Natural killer cell (primary cell): ENCODE measurements around the gene CD47. TPM values are rescaled to one million over a fixed set of nuclear protein-coding genes. Genes with fewer than 3 reads are reported as not detected.

Experiments used
- ATAC-seq, 3 donors: fragments of 150-1000 bp in 2 of 3; fragments of 200-7000 bp in 1 of 3; cut with Tn5 transposase; 1 replicate in 1 of 3; 2 replicates in 2 of 3; pipeline ENCODE4 v1.10.0; 2021; ENCODE audit warnings: mild to moderate bottlenecking in 2 of 3, moderate library complexity in 2 of 3
- DNase-seq, 2 donors: peaks; one replicate each; pipeline versions ENCODE4 v3.0.0 to v3.0.0-alpha.2; 2013 to 2021; ENCODE audit warnings: mixed read lengths in 1 of 2
- H3K27ac ChIP-seq: one replicate; pipeline ENCODE4 v1.5.1; 2013; ENCODE audit warnings: mild to moderate bottlenecking, low read length
- H3K27me3 ChIP-seq: one replicate; pipeline ENCODE4 v1.6.1; 2013; ENCODE audit warnings: low read length; ENCODE audit not compliant: control insufficient read depth, insufficient read depth
- H3K36me3 ChIP-seq: one replicate; pipeline ENCODE4 v1.6.1; 2013; ENCODE audit warnings: low read length; ENCODE audit not compliant: control insufficient read depth, insufficient read depth
- H3K4me1 ChIP-seq: one replicate; pipeline ENCODE4 v1.6.1; 2013; ENCODE audit warnings: low read length; ENCODE audit not compliant: control insufficient read depth, insufficient read depth
- H3K4me3 ChIP-seq: one replicate; pipeline ENCODE4 v1.5.1; 2013; ENCODE audit warnings: low read length
- H3K9me3 ChIP-seq: one replicate; pipeline ENCODE4 v1.6.1; 2013; ENCODE audit warnings: low read length; ENCODE audit not compliant: control insufficient read depth, insufficient read depth
- H3K27ac Mint-ChIP-seq, 2 donors: one replicate each; pipeline ENCODE4 v1.8.0; 2022; ENCODE audit warnings: mild to moderate bottlenecking in 2 of 2, mixed read lengths in 2 of 2, moderate library complexity in 1 of 2
- H3K27me3 Mint-ChIP-seq, 2 donors: one replicate each; pipeline ENCODE4 v1.8.0; 2022; ENCODE audit warnings: low read depth in 2 of 2, mixed read lengths in 2 of 2
- H3K36me3 Mint-ChIP-seq: one replicate; pipeline ENCODE4 v1.8.0; 2022; ENCODE audit warnings: mixed read lengths
- H3K4me1 Mint-ChIP-seq, 2 donors: one replicate each; pipeline ENCODE4 v1.8.0; 2022; ENCODE audit warnings: mixed read lengths in 2 of 2
- H3K4me3 Mint-ChIP-seq: one replicate; pipeline ENCODE4 v1.8.0; 2022; ENCODE audit warnings: mild to moderate bottlenecking, moderate library complexity, mixed read lengths
- H3K9me3 Mint-ChIP-seq, 2 donors: one replicate each; pipeline ENCODE4 v1.8.0; 2022; ENCODE audit warnings: mixed read lengths in 2 of 2
- CTCF ChIP-seq: fragments of 200-600 bp; IDR thresholded peaks from one replicate; pipeline ENCODE4 v1.8.0; 2022; ENCODE audit warnings: antibody characterized with exemption
- WGBS: methylation state at CpG from one replicate; pipeline ENCODE4 v1.1.7; 2013; ENCODE audit warnings: missing lambda C conversion rate; ENCODE audit not compliant: insufficient coverage; 5-methylcytosine and 5-hydroxymethylcytosine counted together
- intact Hi-C: fragments of 100-400 bp; cut with micrococcal nuclease; formaldehyde crosslinking; loops from one replicate; pipeline ENCODE4 v1.14.2; 2022
- total RNA-seq, 4 donors: library from RNA; stranded (reverse); fragments of 120-200 nt in 1 of 4; gene quantifications; one replicate each; pipeline versions ENCODE4 v1.2.3 to v1.2.4, GENCODE V29; 2013 to 2022

The CD47 gene
- total RNA-seq, 3 donors from 2014 or later (not counting 1 experiment from before 2014, with no cell fraction given): 226 to 236 (median 233) TPM

DNA sequence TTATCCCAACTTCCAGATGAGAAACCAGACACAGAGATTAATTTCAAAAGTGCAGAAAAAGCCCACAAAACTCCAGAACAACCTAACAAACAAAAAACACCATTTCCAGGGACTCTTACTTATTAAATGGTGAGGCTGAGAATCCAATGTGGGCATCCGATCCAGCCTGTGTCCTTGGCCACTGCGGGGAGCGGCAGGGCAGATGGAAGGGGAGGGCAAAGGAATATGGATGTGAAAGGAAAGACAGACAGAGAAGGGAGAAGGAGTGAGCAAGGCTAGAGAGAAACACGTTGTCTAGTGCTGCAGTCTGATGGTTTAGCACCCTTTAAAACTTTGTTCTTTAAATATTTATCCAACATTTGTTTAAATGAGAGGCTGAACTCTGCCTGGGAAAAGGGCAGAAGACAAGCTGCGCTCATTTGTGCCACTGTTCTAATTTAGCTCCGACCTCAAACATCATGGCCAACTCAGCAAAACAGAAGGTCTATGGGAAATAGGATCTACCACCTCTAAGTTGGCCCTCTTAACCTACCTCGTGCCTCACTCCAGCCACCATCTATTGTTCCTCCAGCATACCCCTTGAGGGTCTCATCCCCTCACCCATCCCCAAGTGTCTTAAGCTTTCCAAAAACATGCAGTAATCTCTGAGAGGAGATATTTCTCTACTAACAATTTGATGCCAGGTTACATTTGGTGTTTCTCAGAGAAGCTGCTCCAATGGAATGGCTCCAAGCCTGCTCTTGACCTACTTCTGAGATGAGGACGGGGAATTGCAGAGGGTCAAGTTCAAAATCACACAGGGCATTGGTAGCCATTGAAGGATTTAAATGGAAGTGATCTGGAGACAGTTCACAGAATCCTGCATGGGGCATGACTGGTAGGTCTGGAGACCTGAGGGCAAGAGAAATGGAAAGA, 77.4 kb downstream of the CD47 start:
- no peaks in the 10 kb centered on the region for H3K9me3 Mint-ChIP-seq
- no peak overlapping the region for H3K27ac Mint-ChIP-seq
- peaks cover 6 to 15% of the 10 kb centered on the region in 2 donors for H3K4me1 Mint-ChIP-seq
- H3K27me3 ChIP-seq: no peaks in the 10 kb centered on the region
- no peak overlapping the region for H3K4me3 ChIP-seq
- WGBS: 97% methylated on average over 8 of the region's 8 CpGs
- DNase-seq (no peak), ATAC-seq (no peak)
- no peak overlapping the region for H3K4me3 Mint-ChIP-seq
- no peaks in the 10 kb centered on the region for H3K36me3 ChIP-seq
- intact Hi-C loops: no loop called here
- no peaks in the 10 kb centered on the region for H3K9me3 ChIP-seq
- no peak for TF ChIP-seq CTCF
- peaks cover 5% of the 10 kb centered on the region for H3K4me1 ChIP-seq
- H3K27me3 Mint-ChIP-seq: peaks cover 4 to 15% of the 10 kb centered on the region in 2 donors
- H3K27ac ChIP-seq: no peak overlapping the region
- H3K36me3 Mint-ChIP-seq: no peaks in the 10 kb centered on the region

DNA sequence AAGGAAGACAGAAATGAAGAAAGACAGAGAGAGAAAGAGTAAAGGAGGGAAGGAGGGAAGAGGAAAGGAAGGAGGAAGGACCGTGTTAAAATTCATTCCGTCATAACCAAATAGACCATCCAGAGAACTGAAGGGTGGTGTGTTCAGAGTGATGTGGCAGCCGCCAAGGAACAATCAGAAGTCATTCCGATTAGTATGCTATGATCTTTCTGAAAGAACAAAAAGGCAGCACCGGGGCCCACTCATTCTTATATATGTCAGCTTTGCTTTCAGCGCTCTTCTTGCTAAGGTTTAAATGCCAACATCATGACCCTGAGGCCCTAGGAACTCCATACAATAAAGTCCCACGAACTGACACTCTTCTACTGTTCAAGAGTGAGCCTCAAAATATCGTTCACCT, 78.5 kb downstream of the CD47 start:
- no peak overlapping the region for H3K27ac Mint-ChIP-seq
- peaks cover 5% of the 10 kb centered on the region for H3K4me1 ChIP-seq

DNA sequence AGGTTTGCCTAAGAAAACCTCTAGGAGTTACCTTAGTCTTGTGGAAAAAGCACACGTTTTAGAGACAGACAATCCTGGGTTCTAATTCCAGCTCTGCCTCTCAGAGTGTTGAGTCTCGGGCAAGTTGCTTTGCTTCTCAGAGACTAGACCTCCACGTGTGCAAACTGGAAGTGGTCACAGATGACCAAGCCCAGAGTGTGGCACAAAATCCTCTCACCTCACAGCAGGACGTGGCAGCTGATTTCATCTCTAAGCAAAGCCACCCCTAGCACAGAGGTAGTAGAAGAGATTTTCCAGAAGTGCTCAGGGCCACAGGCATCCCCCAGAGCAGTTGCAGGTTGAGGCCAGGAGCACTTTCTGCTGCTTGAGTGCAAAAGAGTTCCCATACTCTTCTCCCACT, 79.2 kb downstream of the CD47 start:
- TF ChIP-seq CTCF: no peak
- WGBS: 32% methylated on average over 4 of the region's 4 CpGs
- H3K27me3 Mint-ChIP-seq: peaks cover 0 to 8% of the 10 kb centered on the region in 2 donors
- ATAC-seq: peak in 1 of 3 donors; percentile 58
- Histone ChIP-seq H3K9me3 (no peaks in the 10 kb centered on the region), H3K36me3 (no peaks in the 10 kb centered on the region), H3K27ac (no peak overlapping the region), H3K4me1 (peaks cover 5% of the 10 kb centered on the region), H3K4me3 (no peak overlapping the region), H3K27me3 (no peaks in the 10 kb centered on the region)
- peaks cover 6 to 9% of the 10 kb centered on the region in 2 donors for H3K4me1 Mint-ChIP-seq
- DNase-seq: no peak
- no peaks in the 10 kb centered on the region for H3K36me3 Mint-ChIP-seq
- H3K9me3 Mint-ChIP-seq: no peaks in the 10 kb centered on the region
- H3K4me3 Mint-ChIP-seq: no peak overlapping the region
- no peak overlapping the region for H3K27ac Mint-ChIP-seq
- intact Hi-C loops: no loop called here

More for the DNA sequence above, 78.5 kb downstream of the CD47 start:
- Histone ChIP-seq H3K4me3 (no peak overlapping the region), H3K9me3 (no peaks in the 10 kb centered on the region), H3K36me3 (no peaks in the 10 kb centered on the region), H3K27ac (no peak overlapping the region), H3K27me3 (no peaks in the 10 kb centered on the region)
- no peak for TF ChIP-seq CTCF
- intact Hi-C loops: no loop called here
- WGBS: 95% methylated on average over 8 of the region's 8 CpGs
- Mint-ChIP-seq H3K36me3 (no peaks in the 10 kb centered on the region), H3K4me3 (no peak overlapping the region), H3K27me3 (peaks cover 0 to 11% of the 10 kb centered on the region in 2 donors), H3K4me1 (peaks cover 6 to 12% of the 10 kb centered on the region in 2 donors), H3K9me3 (no peaks in the 10 kb centered on the region)
- DNase-seq: no peak
- ATAC-seq: no peak
